ENCODE results near the gene KIF1A. TPM values are rescaled to one million over a fixed set of nuclear protein-coding genes. Genes with fewer than 3 reads are reported as not detected.

Gene KIF1A
- 2.0 TPM for total RNA-seq
- long read RNA-seq, full-length matches to known transcripts = 2 of 7 reads
- long read RNA-seq, partial matches to known transcripts = 4 of 7 reads
- long read RNA-seq, other reads (novel, unspliced or antisense) = 1 of 7 reads

DNA sequence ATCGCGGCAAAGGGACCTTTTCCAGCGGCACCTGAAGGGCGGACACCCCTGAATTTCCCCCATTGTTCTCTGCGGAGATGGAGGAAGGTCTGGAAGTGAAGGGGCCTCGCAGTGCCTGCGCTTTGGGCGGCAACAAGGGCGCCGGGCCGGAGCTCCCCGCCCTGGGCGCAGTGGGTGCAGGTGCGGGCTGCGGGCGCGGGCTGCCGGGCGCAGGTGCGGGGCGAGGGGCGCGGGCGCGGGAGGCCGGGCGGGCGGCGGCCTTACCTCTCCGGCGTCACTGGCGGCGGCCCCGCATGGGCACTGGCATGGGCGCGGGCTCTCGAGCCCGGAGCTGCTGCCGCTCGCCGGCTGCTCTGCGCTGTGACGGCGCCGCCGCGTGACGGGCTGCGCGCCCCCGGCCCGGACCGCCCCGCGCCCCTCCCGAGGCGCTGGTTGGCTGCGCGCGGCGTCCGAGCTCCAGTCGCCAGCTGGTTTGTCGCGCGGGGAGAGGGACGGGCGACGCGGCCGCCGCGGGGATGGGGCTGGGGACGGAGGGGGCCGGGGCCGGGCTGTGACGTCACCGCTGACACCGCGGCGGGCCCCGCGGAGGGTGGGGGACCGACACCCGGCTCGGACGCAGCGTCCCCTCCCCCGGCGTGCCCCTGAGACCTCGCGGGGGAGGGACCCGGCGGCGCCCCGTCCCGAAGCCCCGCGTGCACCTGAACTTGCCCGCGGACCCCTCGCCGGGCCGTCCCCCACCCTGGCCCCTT is at the start of gene KIF1A:
Gene KIF1A, minus strand, starts transcription at position 362 of the 749 bp plus-strand sequence. CDS start 22,467 bp downstream, outside the sequence.
- Histone ChIP-seq H3K27me3 (ENCODE audit: low read depth) (peaks cover 96% of the 10 kb centered on the region), H3K27ac (replicated peaks) (no peak within 1 kb of the TSS), H3K4me3 (peak within 1 kb of the TSS; percentile 56), H3K4me1 (peaks cover 25% of the 10 kb centered on the region), H3K36me3 (no peaks in the 10 kb centered on the region), H3K9me3 (replicated peaks) (peaks cover 11% of the 10 kb centered on the region)
- TF ChIP-seq CTCF (IDR thresholded peaks at IDR 0.05; ENCODE audit: borderline replicate concordance) = no peak
- intact Hi-C loops (cut with micrococcal nuclease) = no loop called here
- DNase-seq = peak; percentile 11

DNA sequence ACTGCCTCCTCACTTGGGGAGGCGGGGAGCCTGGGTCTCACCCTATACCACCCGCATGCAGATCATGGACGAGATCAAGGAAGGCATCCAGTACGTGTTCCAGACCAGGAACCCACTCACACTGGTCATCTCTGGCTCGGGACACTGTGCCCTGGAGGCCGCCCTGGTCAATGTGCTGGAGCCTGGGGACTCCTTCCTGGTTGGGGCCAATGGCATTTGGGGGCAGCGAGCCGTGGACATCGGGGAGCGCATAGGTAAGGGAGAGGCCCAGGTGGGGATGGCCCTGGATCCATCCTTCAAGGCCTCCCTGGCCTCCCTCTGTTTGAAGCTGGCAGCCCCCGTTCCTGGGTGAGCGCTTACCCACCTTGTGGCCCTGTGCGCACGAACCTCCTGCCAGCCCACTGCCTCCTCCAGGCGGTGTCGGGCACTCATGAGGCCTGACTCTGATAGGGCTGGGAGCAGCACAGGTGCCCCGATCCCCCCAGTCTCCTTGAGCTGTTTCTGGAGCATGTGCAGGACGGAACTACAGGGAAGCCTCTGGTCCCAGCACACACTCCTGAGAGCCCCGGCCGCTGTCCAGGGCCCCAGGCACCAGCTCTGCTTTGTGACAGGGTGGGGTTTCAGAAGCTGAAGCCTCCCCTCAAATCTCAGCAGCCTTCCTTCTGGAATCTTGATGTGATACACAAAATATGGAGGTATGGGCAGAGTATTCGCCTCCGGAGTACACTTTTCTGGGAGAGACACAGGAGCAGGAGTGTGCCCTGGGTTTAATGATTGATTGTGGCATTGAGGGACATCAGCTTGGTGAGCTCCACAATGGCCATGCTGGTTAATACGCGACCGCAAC is 49.3 kb upstream of the KIF1A start:
- TF ChIP-seq CTCF (IDR thresholded peaks at IDR 0.05; ENCODE audit: borderline replicate concordance) = no peak
- peaks cover 20% of the 10 kb centered on the region for H3K27me3 ChIP-seq (ENCODE audit: low read depth)
- DNase-seq = no peak
- no peaks in the 10 kb centered on the region for H3K36me3 ChIP-seq
- intact Hi-C loops (cut with micrococcal nuclease) = no loop called here
- no peak overlapping the region for H3K4me3 ChIP-seq
- H3K27ac ChIP-seq (replicated peaks) = no peak overlapping the region
- H3K4me1 ChIP-seq = no peaks in the 10 kb centered on the region
- H3K9me3 ChIP-seq (replicated peaks) = no peaks in the 10 kb centered on the region

GRCh38 chr2:240868286-240869108 is 48.5 kb upstream of the KIF1A start, which contains the start of gene AGXT:
TSS of gene AGXT (plus strand) at chr2:240868824. CDS start at chr2:240868866, 42 bp downstream.
- intact Hi-C loops (cut with micrococcal nuclease) = no loop called here
- no peak within 1 kb of the TSS for H3K4me3 ChIP-seq
- no peak within 1 kb of the TSS for H3K27ac ChIP-seq (replicated peaks)
- peaks cover 20% of the 10 kb centered on the region for H3K27me3 ChIP-seq (ENCODE audit: low read depth)
- DNase-seq = no peak
- H3K9me3 ChIP-seq (replicated peaks) = no peaks in the 10 kb centered on the region
- no peak for TF ChIP-seq CTCF (IDR thresholded peaks at IDR 0.05; ENCODE audit: borderline replicate concordance)
- no peaks in the 10 kb centered on the region for H3K4me1 ChIP-seq
- no peaks in the 10 kb centered on the region for H3K36me3 ChIP-seq

DNA sequence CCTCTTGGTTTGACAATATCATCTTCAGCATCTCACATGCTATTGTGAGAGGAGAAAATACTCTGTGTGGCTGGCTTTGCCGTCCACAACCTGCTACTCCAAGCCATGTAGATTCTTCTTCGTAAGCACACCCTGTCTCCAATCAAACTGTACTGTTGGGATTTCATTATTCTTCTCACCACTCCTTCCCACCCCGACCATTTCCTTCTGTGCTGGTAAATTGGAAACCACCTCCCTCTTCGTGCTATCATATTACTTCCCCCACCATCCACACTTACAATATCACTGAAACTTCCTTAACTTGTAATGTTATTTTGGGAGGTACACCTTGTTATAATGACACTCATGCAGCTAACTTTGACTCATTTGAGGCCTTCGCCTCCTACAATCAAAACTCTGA is 45.4 kb upstream of the KIF1A start:
- no peaks in the 10 kb centered on the region for H3K4me1 ChIP-seq
- H3K36me3 ChIP-seq = no peaks in the 10 kb centered on the region
- peaks cover 7% of the 10 kb centered on the region for H3K27me3 ChIP-seq (ENCODE audit: low read depth)
- TF ChIP-seq CTCF (IDR thresholded peaks at IDR 0.05; ENCODE audit: borderline replicate concordance) = no peak
- no peaks in the 10 kb centered on the region for H3K9me3 ChIP-seq (replicated peaks)
- intact Hi-C loops (cut with micrococcal nuclease) = no loop called here
- no peak overlapping the region for H3K27ac ChIP-seq (replicated peaks)
- no peak overlapping the region for H3K4me3 ChIP-seq
- DNase-seq = no peak

- H3K4me1 ChIP-seq = no peaks in the 10 kb centered on the region
- H3K4me3 ChIP-seq = no peak overlapping the region
- no peak for DNase-seq
- no peaks in the 10 kb centered on the region for H3K9me3 ChIP-seq (replicated peaks)
- TF ChIP-seq CTCF (IDR thresholded peaks at IDR 0.05; ENCODE audit: borderline replicate concordance) = no peak
- no peaks in the 10 kb centered on the region for H3K27me3 ChIP-seq (ENCODE audit: low read depth)
- intact Hi-C loops (cut with micrococcal nuclease) = no loop called here
- H3K36me3 ChIP-seq = no peaks in the 10 kb centered on the region
- no peak overlapping the region for H3K27ac ChIP-seq (replicated peaks)
These were observed 44.5 kb upstream of the KIF1A start for GRCh38 chr2:240864475-240864874.

All from left ventricle myocardium inferior (tissue), 1 donor.